NCI-H526 treated with DMSO at 0.1 percent for 48 hours (cell line): ENCODE results near the gene TEX12.
"Not testable (repeated sequence)": the region's sequence is repeated elsewhere in the genome, so short reads cannot be mapped to it uniquely, and the experiment has no call there.

Experiments
- DNase-seq: peaks from one replicate; lab custom pipeline; 2025; lab: John Stamatoyannopoulos, UW

TEX12 gene

GRCh38 chr11:112167145-112167544 lies at the start of gene TEX12:
TSS of gene TEX12 (plus strand) at chr11:112167372. CDS start at chr11:112169269, 1,897 bp downstream.
- DNase-seq, result no peak

- no peak for DNase-seq
These were observed 49.0 kb upstream of the TEX12 start for GRCh38 chr11:112118176-112118575.

- no peak for DNase-seq
These were observed 45.1 kb upstream of the TEX12 start for GRCh38 chr11:112121981-112122615.

- no peak for DNase-seq
These were observed 44.0 kb upstream of the TEX12 start for GRCh38 chr11:112123129-112123528.

GRCh38 chr11:112127056-112127455 lies 40.1 kb upstream of the TEX12 start:
- no peak for DNase-seq

GRCh38 chr11:112128483-112129121 lies 38.6 kb upstream of the TEX12 start:
- no peak for DNase-seq

GRCh38 chr11:112129656-112130055 lies 37.5 kb upstream of the TEX12 start:
- no peak for DNase-seq

- DNase-seq, result no peak
These were observed 34.4 kb upstream of the TEX12 start for GRCh38 chr11:112132737-112133136.

- no peak for DNase-seq
These were observed 32.7 kb upstream of the TEX12 start for GRCh38 chr11:112134473-112134872.

- DNase-seq, result no peak
These were observed 23.6 kb upstream of the TEX12 start for GRCh38 chr11:112143597-112143996.

- DNase-seq, result no peak
These were observed 16.7 kb upstream of the TEX12 start for GRCh38 chr11:112150517-112150916.

- no peak for DNase-seq
These were observed 10.8 kb upstream of the TEX12 start for GRCh38 chr11:112156153-112156955.

GRCh38 chr11:112156956-112157766 lies 10.0 kb upstream of the TEX12 start:
- no peak for DNase-seq

- DNase-seq, result no peak
These were observed 7.8 kb upstream of the TEX12 start for GRCh38 chr11:112159098-112160065.

GRCh38 chr11:112160091-112160848 lies 6.9 kb upstream of the TEX12 start:
- DNase-seq, result no peak

GRCh38 chr11:112161012-112161411 lies 6.2 kb upstream of the TEX12 start:
- DNase-seq, result no peak

GRCh38 chr11:112162200-112162599 lies 5.0 kb upstream of the TEX12 start:
- not testable (repeated sequence) for DNase-seq

GRCh38 chr11:112162761-112163546 lies 4.2 kb upstream of the TEX12 start:
- no peak for DNase-seq
